Measurements from ENCODE around the gene SLC12A7. TPM values are rescaled to one million over a fixed set of nuclear protein-coding genes. Genes with fewer than 3 reads are reported as not detected.

The SLC12A7 gene
- total and polyA plus RNA-seq, 2 of the 13 experiments (the other 11 are each of a cell fraction or from before 2014, with no cell fraction given): 14.0 to 18.5 TPM

- 2% methylated on average over 7 of the region's 20 CpGs for WGBS (ENCODE audit: low lambda C conversion rate)
- Histone ChIP-seq H3K4me3 (replicated peaks in 1 of 3; ENCODE audit: insufficient read depth in 1 of 3, low read depth in 2 of 3, low read length in 3 of 3) (no peak overlapping the region), H3K9me3 (ENCODE audit: low read length) (no peaks in the 10 kb centered on the region), H3K9ac (ENCODE audit: insufficient read depth, low read depth, low read length) (no peak overlapping the region), H3K79me2 (ENCODE audit: insufficient read depth, low read length) (no peaks in the 10 kb centered on the region), H4K20me1 (ENCODE audit: insufficient read depth, low read length) (no peaks in the 10 kb centered on the region), H3K27ac (ENCODE audit: extremely low read length, insufficient read depth, low read length) (no peak overlapping the region), H3K4me2 (ENCODE audit: low read depth, low read length) (no peak overlapping the region), H3K27me3 (ENCODE audit: control insufficient read depth in 1 of 2, insufficient read depth in 2 of 2, low read length in 2 of 2) (peaks cover 17 to 86% of the 10 kb centered on the region in 2 experiments), H3K4me1 (ENCODE audit: insufficient read depth, low read length) (peaks cover 66% of the 10 kb centered on the region), H3K36me3 (replicated peaks in 1 of 2; ENCODE audit: control insufficient read depth in 1 of 2, insufficient read depth in 2 of 2, low read length in 2 of 2) (no peaks in the 10 kb centered on the region), H2AFZ (ENCODE audit: low read length) (no peak overlapping the region)
- no TSS peak for BruUV-seq (replicated peaks)
- TF ChIP-seq FOXA1 (IDR thresholded peaks at IDR 0.05) (no peak), FOXA1 (CRISPR knock-in tag; IDR thresholded peaks at IDR 0.05) (0 out of 2 replicates have a peak, but pooled peaks have one; percentile 37), ZMYM3 (CRISPR knock-in tag; IDR thresholded peaks at IDR 0.05) (no peak), RXRB (CRISPR knock-in tag; IDR thresholded peaks at IDR 0.05; ENCODE audit: borderline replicate concordance) (no peak), NR2F6 (IDR thresholded peaks at IDR 0.05) (peak; percentile 63; the same call in 1 of the 2 replicates), NR2F6 (CRISPR knock-in tag; IDR thresholded peaks at IDR 0.05) (0 out of 2 replicates have a peak, but pooled peaks have one; percentile 7), HHEX (CRISPR knock-in tag; IDR thresholded peaks at IDR 0.05) (peak; percentile 89), IKZF4 (CRISPR knock-in tag; IDR thresholded peaks at IDR 0.05; ENCODE audit: borderline replicate concordance, low read depth, not compliant biosample characterization) (no peak), NR2F2 (IDR thresholded peaks at IDR 0.05; ENCODE audit: borderline replicate concordance, low read depth) (0 out of 2 replicates have a peak, but pooled peaks have one; percentile 36), RERE (CRISPR knock-in tag; IDR thresholded peaks at IDR 0.05; ENCODE audit: low read depth) (peak; percentile 76; the same call in 1 of the 2 replicates), MAFK (conservative IDR thresholded peaks at IDR 0.05 in 1 of 2, IDR thresholded peaks at IDR 0.05 in 1 of 2; ENCODE audit: low read length in 2 of 2) (0 out of 4 replicates have a peak, but pooled peaks of 1 of the 2 experiments have one; percentile 15)
- intact Hi-C loops (cut with micrococcal nuclease; ENCODE audit: unreplicated experiment): no loop called here
- FAIRE-seq (no peak), DNase-seq (ENCODE audit: low spot score) (no peak), ATAC-seq (no peak)
- in situ Hi-C loops (cut with HindIII; ENCODE audit: extremely low pct_ligation_motif_present, low pct_unique_long_range_greater_than_20kb): no loop called here
- CTCF ChIA-PET (ENCODE audit: low intra/inter-chr PET ratio, low total read pairs): interaction anchor here (1.3 kb wide), 1 partner anchor 45 kb away, joined by 3 read pairs; no protein-coding TSS in a partner anchor
- POLR2A ChIA-PET: interaction anchor here (1.3 to 3.2 kb wide), 3 partner anchors 9 to 17 kb away, joined by 3 to 21 read pairs (median 8); no protein-coding TSS in a partner anchor
Observed at GRCh38 chr5:1123418-1124147, 11.7 kb upstream of the SLC12A7 start.
